Astrocyte (in vitro differentiated cells and primary cell): ENCODE data around the gene GSTK1.

ENCODE experiments used
- EZH2 ChIP-seq: IDR thresholded peaks from 2 replicates; pipeline ENCODE4 v1.6.1; 2012; ENCODE audit warnings: mild to moderate bottlenecking, low read length, inconsistent platforms; ENCODE audit not compliant: insufficient read depth
- TF ChIP-seq, protein P1 (sequence below): IDR thresholded peaks from 2 replicates; pipeline ENCODE4 v1.5.1; 2011; ENCODE audit warnings: low read depth, mild to moderate bottlenecking, inconsistent platforms, low read length, moderate library complexity; ENCODE audit not compliant: insufficient read depth

- TF ChIP-seq, protein P1, sequence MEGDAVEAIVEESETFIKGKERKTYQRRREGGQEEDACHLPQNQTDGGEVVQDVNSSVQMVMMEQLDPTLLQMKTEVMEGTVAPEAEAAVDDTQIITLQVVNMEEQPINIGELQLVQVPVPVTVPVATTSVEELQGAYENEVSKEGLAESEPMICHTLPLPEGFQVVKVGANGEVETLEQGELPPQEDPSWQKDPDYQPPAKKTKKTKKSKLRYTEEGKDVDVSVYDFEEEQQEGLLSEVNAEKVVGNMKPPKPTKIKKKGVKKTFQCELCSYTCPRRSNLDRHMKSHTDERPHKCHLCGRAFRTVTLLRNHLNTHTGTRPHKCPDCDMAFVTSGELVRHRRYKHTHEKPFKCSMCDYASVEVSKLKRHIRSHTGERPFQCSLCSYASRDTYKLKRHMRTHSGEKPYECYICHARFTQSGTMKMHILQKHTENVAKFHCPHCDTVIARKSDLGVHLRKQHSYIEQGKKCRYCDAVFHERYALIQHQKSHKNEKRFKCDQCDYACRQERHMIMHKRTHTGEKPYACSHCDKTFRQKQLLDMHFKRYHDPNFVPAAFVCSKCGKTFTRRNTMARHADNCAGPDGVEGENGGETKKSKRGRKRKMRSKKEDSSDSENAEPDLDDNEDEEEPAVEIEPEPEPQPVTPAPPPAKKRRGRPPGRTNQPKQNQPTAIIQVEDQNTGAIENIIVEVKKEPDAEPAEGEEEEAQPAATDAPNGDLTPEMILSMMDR = no peak
- no peak for TF ChIP-seq EZH2
Measured at GRCh38 chr7:143225047-143225446, 38.2 kb upstream of the GSTK1 start.
